Measurements from ENCODE around the gene GXYLT1. TPM values are rescaled to one million over a fixed set of nuclear protein-coding genes. Genes with fewer than 3 reads are reported as not detected.

The GXYLT1 gene
- total and polyA plus RNA-seq, 9 of the 15 experiments (the other 6 are each of a cell fraction or from before 2014, with no cell fraction given), result 1.4 to 9.3 (median 5.5) TPM

DNA sequence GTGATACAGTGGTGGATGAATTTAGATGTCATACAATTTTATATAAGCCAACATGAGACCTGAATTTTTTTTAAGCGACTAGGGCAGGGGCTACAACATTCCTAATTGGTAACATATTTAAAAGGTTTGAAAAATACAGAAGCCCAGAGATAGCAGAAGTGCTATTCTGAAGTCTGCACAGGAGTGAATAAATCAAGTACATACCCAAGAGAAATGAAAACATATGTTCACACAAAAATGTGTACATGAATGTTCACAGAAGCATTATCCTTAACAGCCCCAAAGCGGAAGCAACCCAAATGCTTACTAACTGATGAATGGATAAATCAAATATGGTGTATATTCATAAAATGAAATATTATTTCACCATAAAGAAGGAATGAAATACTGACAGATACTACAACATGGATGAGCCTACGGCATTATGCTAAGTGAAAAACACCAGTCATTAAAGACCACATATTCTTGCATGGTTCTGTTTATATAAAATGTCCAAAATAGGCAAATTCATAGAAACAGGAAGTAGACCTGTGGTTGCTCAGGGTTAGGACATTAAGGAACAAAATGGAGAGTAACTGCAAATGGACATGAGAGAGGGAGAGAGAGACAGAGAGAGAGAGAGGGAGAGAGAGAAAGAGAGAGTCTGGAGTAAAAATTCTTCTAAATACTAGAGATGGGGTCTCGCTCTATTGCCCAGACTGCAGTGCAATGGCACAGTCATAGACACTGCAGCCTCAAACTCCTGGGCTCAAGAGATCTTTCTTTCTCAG lies 28.0 kb upstream of the GXYLT1 start:
- 92% methylated on average over 4 of the region's 4 CpGs for WGBS (ENCODE audit: insufficient coverage, low coverage, missing lambda C conversion rate)
- H3K27ac ChIP-seq (ENCODE audit: extremely low read depth, low read depth, low read length), result no peak overlapping the region
- no TSS peak for BruUV-seq (replicated peaks)
- ChIA-PET CTCF (ENCODE audit: low intra/inter-chr PET ratio) (no interaction called here), POLR2A (no interaction called here)
- no peaks in the 10 kb centered on the region for H3K79me2 ChIP-seq (ENCODE audit: control insufficient read depth, insufficient read depth, low read length)
- H3K4me2 ChIP-seq (ENCODE audit: insufficient read depth, low read length), result no peak overlapping the region
- H3K36me3 ChIP-seq (ENCODE audit: control insufficient read depth, insufficient read depth, low read length), result no peaks in the 10 kb centered on the region
- 0 out of 5 replicates have a peak, but pooled peaks cover 0 to 3% of the 10 kb centered on the region in 2 experiments for H3K4me1 ChIP-seq (replicated peaks in 1 of 2; ENCODE audit: control insufficient read depth in 2 of 2, insufficient read depth in 2 of 2, low read length in 2 of 2)
- no peak for DNase-seq (ENCODE audit: extremely low read depth in 1 of 4, low spot score in 3 of 4)
- intact Hi-C loops (cut with micrococcal nuclease) (no loop called here), in situ Hi-C loops (cut with MboI) (no loop called here)
- no peaks in the 10 kb centered on the region for H3K9me3 ChIP-seq (replicated peaks; ENCODE audit: control insufficient read depth, insufficient read depth, low read depth, low read length)
- H3K9me1 ChIP-seq (ENCODE audit: control insufficient read depth, insufficient read depth, low read length), result no peaks in the 10 kb centered on the region
- H3K9ac ChIP-seq (ENCODE audit: insufficient read depth in 1 of 2, low read depth in 2 of 2, low read length in 2 of 2), result no peak overlapping the region
- TF ChIP-seq, protein P1, sequence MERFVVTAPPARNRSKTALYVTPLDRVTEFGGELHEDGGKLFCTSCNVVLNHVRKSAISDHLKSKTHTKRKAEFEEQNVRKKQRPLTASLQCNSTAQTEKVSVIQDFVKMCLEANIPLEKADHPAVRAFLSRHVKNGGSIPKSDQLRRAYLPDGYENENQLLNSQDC (CRISPR knock-in tag; IDR thresholded peaks at IDR 0.05), result no peak
- no peak for TF ChIP-seq NR2C1 (IDR thresholded peaks at IDR 0.05)
- TF ChIP-seq NR2C1 (tag; IDR thresholded peaks at IDR 0.05), result no peak
- no peak for TF ChIP-seq ZNF644 (tag; IDR thresholded peaks at IDR 0.05; ENCODE audit: low read depth)
- TF ChIP-seq PTTG1 (tag; IDR thresholded peaks at IDR 0.05; ENCODE audit: low read depth), result no peak
- TF ChIP-seq ZSCAN32 (CRISPR knock-in tag; IDR thresholded peaks at IDR 0.05), result no peak
- TF ChIP-seq ZNF239 (CRISPR knock-in tag; IDR thresholded peaks at IDR 0.05), result no peak
- TF ChIP-seq HMGN3 (IDR thresholded peaks at IDR 0.05; ENCODE audit: borderline replicate concordance, extremely low read depth, insufficient read length, low read depth, low read length), result no peak
- no peak for TF ChIP-seq BMI1 (IDR thresholded peaks at IDR 0.05; ENCODE audit: low read length)
- TF ChIP-seq L3MBTL2 (IDR thresholded peaks at IDR 0.05), result no peak
- TF ChIP-seq ZNF311 (CRISPR knock-in tag; IDR thresholded peaks at IDR 0.05), result no peak
- TF ChIP-seq HNRNPK (IDR thresholded peaks at IDR 0.05; ENCODE audit: low read depth, low read length, poor library complexity, severe bottlenecking), result no peak
- no peak for TF ChIP-seq HNRNPUL1 (IDR thresholded peaks at IDR 0.05; ENCODE audit: low read length)
- no peak for TF ChIP-seq ZKSCAN1 (IDR thresholded peaks at IDR 0.05; ENCODE audit: low read depth, low read length)
- no peaks in the 10 kb centered on the region for H4K20me1 ChIP-seq (replicated peaks; ENCODE audit: control insufficient read depth, insufficient read depth, low read length)
- H3K27me3 ChIP-seq (ENCODE audit: control insufficient read depth in 2 of 2, insufficient read depth in 2 of 2, low read length in 2 of 2), result no peaks in the 10 kb centered on the region
- H3K4me3 ChIP-seq, result no peak overlapping the region
- no peak for FAIRE-seq
- no peak; the same call in 1 of the 3 replicates for ATAC-seq
- no peak overlapping the region for H2AFZ ChIP-seq (ENCODE audit: low read depth, low read length)
